Endothelial cell of umbilical vein (primary cell): ENCODE results near the gene BACH2. TPM values are rescaled to one million over a fixed set of nuclear protein-coding genes. Genes with fewer than 3 reads are reported as not detected.

Experiments used
- BruUV-seq: library from RNA; stranded (reverse); fragments of 400-500 nt; replicated peaks from 2 replicates; lab custom pipeline; 2021; lab: Mats Ljungman, UMichigan
- CTCF ChIA-PET: fragments of 300-600, 350-600 bp; sonication (Branson Sonifier 250); formaldehyde crosslinking; loops from one replicate; lab custom pipeline; 2021; ENCODE audit warnings: antibody characterized with exemption, inconsistent platforms; lab: Charles Lee
- POLR2A ChIA-PET: fragments of 300-600, 350-600 bp; sonication (Branson Sonifier 250); formaldehyde crosslinking; loops from one replicate; lab custom pipeline; 2021; ENCODE audit warnings: antibody characterized with exemption, inconsistent platforms; lab: Charles Lee
- DNase-seq: peaks from one replicate; pipeline ENCODE4 v3.0.0-alpha.2; 2011; ENCODE audit warnings: low read depth, low spot score
- FAIRE-seq: peaks from 2 replicates; lab custom pipeline; 2011; peaks lifted over from hg19 to GRCh38; lab: Jason Lieb, UNC
- H2AFZ ChIP-seq: 2 replicates; pipeline ENCODE4 v1.6.0; 2012; ENCODE audit warnings: low read depth, low read length, control low read depth, inconsistent platforms
- H3K27ac ChIP-seq: 2 replicates; pipeline ENCODE4 v1.5.1; 2011; ENCODE audit warnings: low read depth, mild to moderate bottlenecking, control low read depth, low read length, moderate library complexity; ENCODE audit not compliant: insufficient read depth
- H3K27me3 ChIP-seq, 2 experiments: 2 replicates each; pipeline versions ENCODE4 v1.6.0 to v1.6.1; 2011; ENCODE audit warnings: low read length in 2 of 2, mixed read lengths in 1 of 2; ENCODE audit not compliant: control insufficient read depth in 2 of 2, insufficient read depth in 2 of 2
- H3K36me3 ChIP-seq, 2 experiments: 2 replicates in 1 of 2; 3 replicates in 1 of 2; pipeline ENCODE4 v1.5.1; 2011; ENCODE audit warnings: low read length in 2 of 2, mild to moderate bottlenecking in 1 of 2, moderate library complexity in 1 of 2; ENCODE audit not compliant: control insufficient read depth in 2 of 2, insufficient read depth in 2 of 2; ENCODE audit errors: extremely low read depth in 1 of 2
- H3K4me1 ChIP-seq: 3 replicates; pipeline ENCODE4 v1.5.1; 2011; ENCODE audit warnings: mild to moderate bottlenecking, low read length; ENCODE audit not compliant: control insufficient read depth, insufficient read depth; ENCODE audit errors: extremely low read depth
- H3K4me2 ChIP-seq: 2 replicates; pipeline ENCODE4 v1.6.1; 2011; ENCODE audit warnings: low read length, control low read depth, mixed read lengths; ENCODE audit not compliant: insufficient read depth
- H3K4me3 ChIP-seq, 3 experiments: fragments of 200-600 bp in 1 of 3; sonication (generic), shearing (Covaris generic) in 1 of 3; replicated peaks in 1 of 3; 2 replicates each; pipeline ENCODE4 v1.5.1; 2011 to 2016; ENCODE audit warnings: control low read depth in 3 of 3, low read length in 3 of 3, mild to moderate bottlenecking in 2 of 3, inconsistent platforms in 1 of 3, low read depth in 1 of 3, moderate library complexity in 1 of 3; ENCODE audit not compliant: insufficient read depth in 1 of 3
- H3K79me2 ChIP-seq: 2 replicates; pipeline ENCODE4 v1.6.0; 2012; ENCODE audit warnings: low read length, inconsistent platforms; ENCODE audit not compliant: control insufficient read depth, insufficient read depth
- H3K9ac ChIP-seq: replicated peaks from 2 replicates; pipeline ENCODE3; 2011; ENCODE audit warnings: low read length, control low read depth; ENCODE audit not compliant: insufficient read depth; ENCODE audit errors: extremely low read depth
- H3K9me1 ChIP-seq: replicated peaks from 3 replicates; pipeline ENCODE4 v1.6.0; 2011; ENCODE audit warnings: mild to moderate bottlenecking, low read length; ENCODE audit not compliant: control insufficient read depth, insufficient read depth; ENCODE audit errors: extremely low read depth
- H3K9me3 ChIP-seq: replicated peaks from 2 replicates; pipeline ENCODE4 v1.5.1; 2012; ENCODE audit warnings: low read length, inconsistent platforms; ENCODE audit not compliant: control insufficient read depth, insufficient read depth
- H4K20me1 ChIP-seq: replicated peaks from 2 replicates; pipeline ENCODE3; 2011; ENCODE audit warnings: mild to moderate bottlenecking, low read length; ENCODE audit not compliant: control insufficient read depth, insufficient read depth; ENCODE audit errors: extremely low read depth
- CTCF ChIP-seq, 2 donors: IDR thresholded peaks; 1 replicate in 1 of 2; 2 replicates in 1 of 2; pipeline ENCODE4 v1.5.1; 2011; ENCODE audit warnings: low read length in 2 of 2, mild to moderate bottlenecking in 2 of 2, moderate library complexity in 2 of 2, control low read depth in 1 of 2, inconsistent platforms in 1 of 2, low read depth in 1 of 2; ENCODE audit not compliant: insufficient read depth in 1 of 2; ENCODE audit errors: extremely low read depth in 1 of 2
- FOS ChIP-seq: IDR thresholded peaks from 2 replicates; pipeline ENCODE4 v1.6.1; 2011; ENCODE audit warnings: mild to moderate bottlenecking, low read length, moderate library complexity, borderline replicate concordance; ENCODE audit not compliant: insufficient read depth
- GATA2 ChIP-seq: IDR thresholded peaks from 2 replicates; pipeline ENCODE4 v1.7.0; 2011; ENCODE audit warnings: low read depth, mild to moderate bottlenecking, moderate library complexity, mixed read lengths, low read length; ENCODE audit not compliant: insufficient read length, insufficient read depth
- JUN ChIP-seq: IDR thresholded peaks from 2 replicates; pipeline ENCODE4 v1.6.1; 2011; ENCODE audit warnings: borderline replicate concordance, low read depth; ENCODE audit not compliant: insufficient read length, insufficient read depth
- MAX ChIP-seq: IDR thresholded peaks from 2 replicates; pipeline ENCODE4 v1.6.1; 2011; ENCODE audit not compliant: insufficient read depth, insufficient read length
- dilution Hi-C: fragments of 300-500 bp; cut with MboI; formaldehyde crosslinking; loops from one replicate; pipeline ENCODE4 v1.15.0; 2019; ENCODE audit warnings: low sequenced_read_pairs; ENCODE audit not compliant: extremely low pct_ligation_motif_present
- intact Hi-C: fragments of 100-400 bp; cut with micrococcal nuclease; formaldehyde crosslinking; loops from one replicate; pipeline ENCODE4 v1.10.0; 2022
- microRNA-seq: library from miRNA; unstranded; fragments of <30 nt; microRNA quantifications from one replicate; pipeline ENCODE4 v1.2.0, GENCODE V29; 2021; ENCODE audit warnings: borderline number of aligned reads, borderline replicate concordance
- polyA plus RNA-seq, 4 experiments: library from polyadenylated mRNA; depleted of rRNA in 3 of 4; stranded (reverse) in 3 of 4; unstranded in 1 of 4; fragments of >200 nt; gene quantifications; 2 replicates each; pipeline versions ENCODE4 v1.2.1 to v1.2.3, GENCODE V29; 2011 to 2012; ENCODE audit warnings: missing spikeins in 1 of 4
- small RNA-seq: library from RNA; depleted of rRNA; stranded (forward); fragments of <200 nt; gene quantifications from one replicate; pipeline ENCODE3, GENCODE V24; 2012; ENCODE audit warnings: low replicate concordance, low read depth; ENCODE audit not compliant: insufficient read depth, insufficient read length
- total RNA-seq: library from RNA; stranded (reverse); gene quantifications from 2 replicates; pipeline ENCODE4 v1.2.3, GENCODE V29; 2021

BACH2 gene
- total and polyA plus RNA-seq, 2 donors (not counting 3 experiments of a cell fraction or from before 2014, with no cell fraction given): 1.7 to 5.6 TPM

GRCh38 chr6:89886378-89887120, 410.1 kb downstream of the BACH2 start:
- Histone ChIP-seq H3K27me3 (peaks cover 3 to 17% of the 10 kb centered on the region in 2 experiments), H3K4me3 (no peak overlapping the region), H2AFZ (no peak overlapping the region), H3K4me2 (no peak overlapping the region), H3K9me1 (no peaks in the 10 kb centered on the region), H3K9ac (no peak overlapping the region), H3K36me3 (no peaks in the 10 kb centered on the region), H3K27ac (no peak overlapping the region), H3K79me2 (no peaks in the 10 kb centered on the region), H4K20me1 (no peaks in the 10 kb centered on the region), H3K4me1 (no peaks in the 10 kb centered on the region), H3K9me3 (no peaks in the 10 kb centered on the region)
- FAIRE-seq (no peak), DNase-seq (no peak)
- dilution Hi-C loops: no loop called here
- BruUV-seq: no TSS peak
- ChIA-PET CTCF (interaction anchor here (1.1 kb wide), 1 partner anchor 593 kb away, joined by 3 read pairs; no protein-coding TSS in a partner anchor), POLR2A (no interaction called here)
- TF ChIP-seq FOS: no peak
- TF ChIP-seq MAX: no peak
- TF ChIP-seq JUN: no peak
- no peak for TF ChIP-seq CTCF (IDR thresholded peaks at IDR 0.05; ENCODE audit: extremely low read depth in 1 of 2, insufficient read depth in 1 of 2, low read depth in 1 of 2, low read length in 2 of 2)
- TF ChIP-seq GATA2: no peak
- intact Hi-C loops: no loop called here

Small RNA genes within 50 kb of the gene (microRNA-seq; reads per million reads assigned to microRNA genes)
- gene MIR4464: not detected

Small RNA genes within 50 kb of the gene (small RNA-seq; reads per million reads assigned to genes)
- gene MIR4464: not detected
- gene RF00019: not detected
- not detected for gene RN7SKP110
